ENCODE results near the gene ASPDH. TPM values are rescaled to one million over a fixed set of nuclear protein-coding genes. Genes with fewer than 3 reads are reported as not detected.

The ASPDH gene
- total and polyA plus RNA-seq, 2 of the 4 experiments (the other 2 are of a cell fraction), result not detected

DNA sequence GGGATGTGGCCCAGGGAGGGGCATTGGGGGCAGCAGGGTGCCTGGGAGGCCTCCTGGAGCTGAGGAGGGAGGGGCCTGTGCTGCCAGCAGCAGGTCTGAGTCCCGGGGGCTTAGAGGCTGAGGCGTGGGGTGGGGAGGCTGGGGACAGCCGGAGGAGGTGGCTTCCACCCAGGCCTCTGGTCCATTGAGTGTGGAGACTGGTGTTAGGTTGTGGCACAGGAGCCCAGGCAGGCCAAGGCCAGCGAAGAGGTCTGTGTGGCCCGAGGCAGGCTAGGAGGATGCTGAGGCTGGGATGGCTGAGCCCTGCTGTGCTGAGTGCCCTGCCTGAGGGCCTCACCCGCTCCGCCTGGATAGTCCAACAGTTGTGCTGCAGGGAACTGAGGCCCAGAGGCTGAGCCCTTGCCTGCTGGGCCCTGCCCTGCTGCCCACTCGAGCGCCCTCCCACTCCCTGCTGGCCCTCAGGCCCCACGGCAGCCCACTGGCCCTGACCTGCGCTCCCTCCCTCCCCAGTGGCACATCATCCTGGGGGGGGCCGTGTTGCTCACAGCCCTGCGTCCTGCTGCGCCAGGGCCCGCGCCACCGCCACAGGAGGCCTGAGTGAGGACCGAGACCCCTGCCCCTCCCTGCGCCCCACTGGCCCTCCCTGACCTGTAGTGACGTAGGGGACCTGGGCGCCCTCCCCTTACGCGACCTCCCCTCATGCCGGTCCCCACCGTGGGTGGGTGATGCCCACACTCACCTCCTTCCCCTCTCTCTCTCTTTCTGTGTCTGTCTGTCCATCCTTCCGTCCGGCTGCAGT lies 32.2 kb downstream of the ASPDH start:
- Histone ChIP-seq H3K9me3 (ENCODE audit: control insufficient read depth, insufficient read depth, low read length) (no peaks in the 10 kb centered on the region), H4K91ac (ENCODE audit: insufficient read depth, low read depth, low read length) (no peak overlapping the region), H3K9me1 (ENCODE audit: insufficient read depth, low read length) (peaks cover 5% of the 10 kb centered on the region; the same call in 1 of the 2 replicates), H3K4me3 (ENCODE audit: insufficient read depth, low read depth, low read length) (no peak overlapping the region), H2BK15ac (ENCODE audit: low read depth, low read length) (no peak overlapping the region), H3K14ac (replicated peaks; ENCODE audit: low read depth, low read length) (no peak overlapping the region), H3K23ac (ENCODE audit: low read depth, low read length) (no peak overlapping the region), H2AK9ac (replicated peaks; ENCODE audit: low read depth, low read length, poor library complexity) (no peak overlapping the region), H2BK120ac (ENCODE audit: low read depth, low read length) (no peak overlapping the region), H3K56ac (ENCODE audit: extremely low read depth, insufficient read depth, low read length) (no peak overlapping the region), H4K20me1 (ENCODE audit: insufficient read depth, low read length) (peaks cover 12% of the 10 kb centered on the region), H3K79me1 (ENCODE audit: low read depth in 1 of 2, low read length in 2 of 2) (peaks cover 16 to 27% of the 10 kb centered on the region in 2 experiments), H3K18ac (ENCODE audit: low read depth, low read length) (no peak overlapping the region), H2AK5ac (ENCODE audit: low read depth, low read length) (no peak overlapping the region), H4K5ac (ENCODE audit: low read depth, low read length) (no peak overlapping the region), H2AFZ (replicated peaks; ENCODE audit: low read length, poor library complexity) (peak overlapping the region; percentile 23), H3K27me3 (ENCODE audit: control insufficient read depth, insufficient read depth, low read length) (no peaks in the 10 kb centered on the region), H3K27ac (ENCODE audit: insufficient read depth, low read length) (no peak overlapping the region), H3K9ac (ENCODE audit: low read depth, low read length) (no peak overlapping the region), H3K4ac (ENCODE audit: low read depth, low read length) (no peak overlapping the region), H4K8ac (ENCODE audit: low read depth in 2 of 2, low read length in 2 of 2) (no peak overlapping the region), H3K4me2 (ENCODE audit: low read depth, low read length) (no peak overlapping the region), H2BK20ac (ENCODE audit: low read depth, low read length) (no peak overlapping the region), H2BK5ac (ENCODE audit: low read depth, low read length, poor library complexity, severe bottlenecking) (no peak overlapping the region), H3K4me1 (ENCODE audit: control insufficient read depth, insufficient read depth, low read length) (0 out of 2 replicates have a peak, but pooled peaks cover 2% of the 10 kb centered on the region), H3K36me3 (ENCODE audit: control insufficient read depth, insufficient read depth, low read length) (peaks cover 26% of the 10 kb centered on the region)
- POLR2A ChIA-PET (ENCODE audit: unreplicated experiment), result no interaction called here
- dilution Hi-C loops (cut with HindIII; ENCODE audit: low sequenced_read_pairs, unreplicated experiment) (no loop called here), in situ Hi-C loops (cut with MboI; ENCODE audit: low sequenced_read_pairs) (no loop called here), intact Hi-C loops (cut with micrococcal nuclease) (no loop called here)
- 100% methylated on average over 3 of the region's 27 CpGs; no CpG with 5 or more reads in 1 of the 2 experiments for WGBS, 2 experiments (ENCODE audit: extremely low coverage in 2 of 2, insufficient read length in 1 of 2)
- CTCF ChIA-PET, result no interaction called here
- BruUV-seq (replicated peaks), result no TSS peak
- ATAC-seq (ENCODE audit: low read depth), result no peak
- no peak for DNase-seq
- TF ChIP-seq SMC3 (IDR thresholded peaks at IDR 0.05; ENCODE audit: low read depth, low read length), result no peak
- TF ChIP-seq, protein P1, sequence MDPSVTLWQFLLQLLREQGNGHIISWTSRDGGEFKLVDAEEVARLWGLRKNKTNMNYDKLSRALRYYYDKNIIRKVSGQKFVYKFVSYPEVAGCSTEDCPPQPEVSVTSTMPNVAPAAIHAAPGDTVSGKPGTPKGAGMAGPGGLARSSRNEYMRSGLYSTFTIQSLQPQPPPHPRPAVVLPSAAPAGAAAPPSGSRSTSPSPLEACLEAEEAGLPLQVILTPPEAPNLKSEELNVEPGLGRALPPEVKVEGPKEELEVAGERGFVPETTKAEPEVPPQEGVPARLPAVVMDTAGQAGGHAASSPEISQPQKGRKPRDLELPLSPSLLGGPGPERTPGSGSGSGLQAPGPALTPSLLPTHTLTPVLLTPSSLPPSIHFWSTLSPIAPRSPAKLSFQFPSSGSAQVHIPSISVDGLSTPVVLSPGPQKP (IDR thresholded peaks at IDR 0.05; ENCODE audit: borderline replicate concordance, low read depth, low read length), result no peak
- TF ChIP-seq, protein P2, sequence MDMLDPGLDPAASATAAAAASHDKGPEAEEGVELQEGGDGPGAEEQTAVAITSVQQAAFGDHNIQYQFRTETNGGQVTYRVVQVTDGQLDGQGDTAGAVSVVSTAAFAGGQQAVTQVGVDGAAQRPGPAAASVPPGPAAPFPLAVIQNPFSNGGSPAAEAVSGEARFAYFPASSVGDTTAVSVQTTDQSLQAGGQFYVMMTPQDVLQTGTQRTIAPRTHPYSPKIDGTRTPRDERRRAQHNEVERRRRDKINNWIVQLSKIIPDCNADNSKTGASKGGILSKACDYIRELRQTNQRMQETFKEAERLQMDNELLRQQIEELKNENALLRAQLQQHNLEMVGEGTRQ (IDR thresholded peaks at IDR 0.05; ENCODE audit: low read depth, low read length), result no peak
- no peak for TF ChIP-seq RFX5 (IDR thresholded peaks at IDR 0.05; ENCODE audit: low read depth, low read length)
- TF ChIP-seq CEBPB (IDR thresholded peaks at IDR 0.05; ENCODE audit: low read depth, low read length), result no peak
- no peak for TF ChIP-seq BHLHE40 (IDR thresholded peaks at IDR 0.05; ENCODE audit: low read depth, low read length)
- no peak for TF ChIP-seq MXI1 (IDR thresholded peaks at IDR 0.05; ENCODE audit: borderline replicate concordance, low read depth, low read length)
- TF ChIP-seq MAZ (IDR thresholded peaks at IDR 0.05; ENCODE audit: borderline replicate concordance, low read depth, low read length), result no peak
- TF ChIP-seq NFE2L2 (IDR thresholded peaks at IDR 0.05; ENCODE audit: low read depth, low read length), result no peak
- no peak for TF ChIP-seq MAFK (IDR thresholded peaks at IDR 0.05; ENCODE audit: low read depth, low read length)
- no peak for TF ChIP-seq POLR2A (IDR thresholded peaks at IDR 0.05; ENCODE audit: low read depth, low read length)
- TF ChIP-seq CHD1 (IDR thresholded peaks at IDR 0.05; ENCODE audit: low read depth, low read length), result no peak
- TF ChIP-seq FOS (IDR thresholded peaks at IDR 0.05; ENCODE audit: low read depth, low read length), result no peak
- no peak for TF ChIP-seq RAD21 (IDR thresholded peaks at IDR 0.05; ENCODE audit: low read length)
- no peak for TF ChIP-seq RCOR1 (IDR thresholded peaks at IDR 0.05; ENCODE audit: insufficient replicate concordance, low read length)
